Activated T-cell treated with anti-CD3 and anti-CD28 coated beads for 48 hours (primary cell): Measurements from ENCODE around the gene CYB561A3.
"Not testable (repeated sequence)": the region's sequence is repeated elsewhere in the genome, so short reads cannot be mapped to it uniquely, and the experiment has no call there.

ENCODE experiments used
- DNase-seq: peaks from one replicate; pipeline ENCODE4 v3.0.0-alpha.2; 2020; ENCODE audit warnings: low read depth

Gene CYB561A3, protein sequence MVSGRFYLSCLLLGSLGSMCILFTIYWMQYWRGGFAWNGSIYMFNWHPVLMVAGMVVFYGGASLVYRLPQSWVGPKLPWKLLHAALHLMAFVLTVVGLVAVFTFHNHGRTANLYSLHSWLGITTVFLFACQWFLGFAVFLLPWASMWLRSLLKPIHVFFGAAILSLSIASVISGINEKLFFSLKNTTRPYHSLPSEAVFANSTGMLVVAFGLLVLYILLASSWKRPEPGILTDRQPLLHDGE

DNA sequence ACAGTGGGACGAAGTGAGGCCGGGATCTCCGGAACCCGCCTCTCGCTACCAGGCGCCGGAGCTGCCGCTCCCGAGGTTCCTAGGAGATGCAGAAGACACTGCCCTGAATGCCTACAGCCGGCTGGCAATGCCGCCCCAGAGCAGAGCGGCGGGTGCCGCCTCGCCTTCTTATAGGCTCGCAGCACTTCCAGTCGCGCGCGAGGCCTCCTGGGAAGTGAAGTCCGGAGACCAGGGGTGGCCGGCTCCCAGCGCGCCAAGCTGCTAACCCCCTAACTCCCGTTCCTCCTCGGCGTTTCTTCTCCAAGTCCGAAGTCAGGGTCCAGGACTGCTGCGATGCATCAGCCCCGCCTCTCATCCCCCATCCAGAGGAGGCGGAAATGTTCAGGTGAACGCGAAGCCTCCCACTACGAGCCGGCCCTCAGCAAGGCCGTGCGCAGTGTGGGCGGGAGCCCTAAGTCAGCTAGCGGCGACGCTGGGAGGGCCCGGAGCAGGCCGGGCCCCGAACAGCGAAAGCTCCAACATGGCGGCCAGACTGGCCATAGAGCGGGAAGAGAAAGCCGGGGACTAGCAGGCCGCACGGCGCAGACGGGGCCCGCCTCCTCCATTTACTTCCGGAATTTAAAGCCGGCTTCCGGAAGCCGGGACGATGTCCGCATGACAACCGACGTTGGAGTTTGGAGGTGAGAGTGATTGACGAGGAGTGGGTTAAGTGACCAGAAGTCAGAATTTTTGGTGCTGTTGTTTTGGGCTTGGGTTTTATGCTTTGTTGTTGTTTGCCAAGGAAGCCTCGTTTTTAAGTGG, at the start of gene CYB561A3, which contains the start of gene TMEM138:
Gene CYB561A3, minus strand, starts transcription at position 142 of the 801 bp plus-strand sequence. CDS start 5,169 bp downstream, outside the sequence.
Gene TMEM138, plus strand, starts transcription at position 634 of the 801 bp plus-strand sequence. CDS start 2,017 bp downstream, outside the sequence.
- DNase-seq = peak; percentile 92

DNA sequence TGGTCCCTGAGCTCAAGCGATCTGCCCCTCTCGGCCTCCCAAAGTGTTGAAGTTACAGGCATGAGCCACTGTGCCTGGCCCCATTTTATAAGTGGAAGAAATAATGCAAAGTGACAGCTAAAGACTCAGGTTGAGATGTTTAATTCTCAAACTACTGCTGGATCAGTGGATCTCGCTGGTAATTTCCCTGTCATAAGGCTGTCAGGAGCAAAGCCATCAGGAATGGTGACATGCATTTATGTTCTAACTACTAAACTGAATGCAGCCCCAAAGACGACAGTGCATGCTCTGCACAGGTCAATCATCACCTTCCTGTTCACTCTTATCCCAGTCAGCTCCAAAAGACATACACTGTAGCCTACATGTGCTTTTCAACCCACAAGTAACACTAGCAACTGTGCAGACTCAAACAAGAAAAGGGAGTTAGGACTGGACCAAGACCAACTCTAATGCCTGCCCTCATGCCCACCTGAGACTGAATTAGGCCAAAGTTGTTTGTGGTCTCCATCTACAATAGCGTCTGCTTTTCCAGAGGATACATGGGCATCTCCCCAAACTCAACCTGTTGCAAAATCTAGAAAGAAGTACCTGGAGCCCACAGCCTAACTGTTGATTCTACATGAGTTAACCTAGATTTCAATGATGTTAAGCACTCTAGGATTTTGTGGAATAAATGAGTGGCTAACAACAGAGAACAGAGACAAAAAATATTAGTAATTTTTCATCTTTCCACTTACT, 45.5 kb upstream of the CYB561A3 start:
- DNase-seq = no peak

DNA sequence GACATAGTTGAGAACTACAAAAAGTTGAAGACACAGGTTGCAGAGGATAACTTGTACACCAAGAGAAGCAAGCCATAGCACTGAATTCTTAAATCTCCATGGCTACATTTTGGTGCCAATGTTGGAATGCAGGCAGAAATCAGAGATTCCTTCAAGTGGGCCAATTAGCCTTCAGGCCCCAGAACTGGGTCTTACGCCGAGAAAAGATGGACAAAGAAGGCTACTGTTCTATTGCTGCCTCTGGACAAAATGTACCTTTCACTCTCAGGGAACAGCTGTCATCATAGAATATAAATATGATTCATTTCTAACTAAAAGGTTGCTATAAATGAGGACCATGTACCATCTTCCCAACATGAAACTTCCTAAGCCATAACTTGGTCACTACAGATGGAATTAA, 44.4 kb upstream of the CYB561A3 start:
- no peak for DNase-seq

DNA sequence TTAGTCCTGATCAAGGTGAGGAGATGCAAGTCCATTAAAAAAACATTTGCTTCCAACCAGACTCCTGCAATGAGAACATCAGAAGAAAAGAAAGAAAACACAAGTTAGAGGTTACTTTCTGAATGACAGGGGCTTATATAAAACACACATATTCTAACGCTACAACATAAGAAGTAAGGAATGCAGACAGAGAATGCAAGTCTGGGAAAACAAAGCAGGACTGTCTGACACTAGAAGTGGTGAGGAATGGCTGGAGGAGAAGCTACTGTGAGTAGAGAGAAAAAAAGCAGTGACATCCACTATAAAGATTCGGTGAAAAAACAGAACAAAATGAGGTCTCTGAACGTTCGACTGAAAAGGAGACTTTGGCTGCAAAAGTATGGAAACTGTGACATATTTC, 43.0 kb upstream of the CYB561A3 start:
- DNase-seq = no peak

DNA sequence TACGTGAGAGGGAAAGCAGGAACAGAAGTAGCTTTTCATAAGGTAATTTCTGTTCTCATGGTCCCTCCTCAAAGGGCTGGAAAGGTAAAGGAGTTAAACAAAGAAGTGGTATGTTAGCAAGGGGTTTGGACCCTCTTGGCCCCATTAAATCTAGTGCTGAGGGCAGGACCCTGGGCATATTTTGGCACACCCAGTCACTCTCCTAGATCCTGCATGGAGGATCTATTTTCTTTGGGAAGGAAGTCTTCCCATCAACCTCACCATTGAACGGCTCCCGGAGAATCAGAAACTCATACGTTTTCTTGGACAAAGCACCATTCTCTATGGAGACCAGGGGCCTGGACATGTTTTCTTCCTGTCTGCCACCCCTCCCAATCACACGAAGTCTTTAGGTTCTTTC, 42.4 kb upstream of the CYB561A3 start:
- DNase-seq = no peak

DNA sequence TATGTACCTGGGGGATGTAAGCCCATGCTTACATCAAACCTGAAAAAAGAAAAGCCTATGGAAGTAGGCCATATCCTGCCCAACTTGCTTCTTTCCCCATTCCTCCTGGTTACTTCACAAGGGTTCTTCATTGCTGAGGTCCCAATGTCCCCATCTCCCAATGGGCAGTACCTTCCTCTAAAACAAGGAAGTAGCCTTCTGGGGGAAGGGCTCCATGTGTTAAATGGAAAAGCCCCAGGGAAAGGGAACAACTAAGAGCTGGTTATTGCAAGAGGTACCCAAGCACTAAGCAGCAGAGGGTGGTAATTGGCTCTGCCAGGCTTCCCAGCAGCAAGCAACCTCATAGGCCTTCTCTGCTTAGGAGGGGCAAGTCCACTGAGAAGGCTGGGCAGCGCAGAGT, 42.0 kb upstream of the CYB561A3 start:
- no peak for DNase-seq

DNA sequence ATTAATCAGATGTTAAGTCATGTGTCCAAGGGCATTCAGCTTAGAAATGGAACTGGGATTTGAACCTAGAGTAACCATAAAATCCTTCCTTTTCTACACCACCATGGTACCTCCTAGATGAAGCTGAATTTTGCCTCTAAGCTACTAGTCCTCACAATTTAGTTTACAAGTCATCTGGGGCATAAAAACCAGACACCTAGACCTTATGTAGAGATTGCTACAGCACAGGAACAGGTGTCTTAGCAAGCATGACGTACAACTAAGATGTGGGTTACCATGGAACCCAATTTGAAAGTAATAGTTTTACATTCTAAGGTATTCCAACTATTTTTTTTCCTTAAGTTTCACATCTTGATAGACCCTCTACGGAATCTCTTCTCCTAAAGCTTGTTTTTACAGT, 39.9 kb upstream of the CYB561A3 start:
- DNase-seq = no peak

DNA sequence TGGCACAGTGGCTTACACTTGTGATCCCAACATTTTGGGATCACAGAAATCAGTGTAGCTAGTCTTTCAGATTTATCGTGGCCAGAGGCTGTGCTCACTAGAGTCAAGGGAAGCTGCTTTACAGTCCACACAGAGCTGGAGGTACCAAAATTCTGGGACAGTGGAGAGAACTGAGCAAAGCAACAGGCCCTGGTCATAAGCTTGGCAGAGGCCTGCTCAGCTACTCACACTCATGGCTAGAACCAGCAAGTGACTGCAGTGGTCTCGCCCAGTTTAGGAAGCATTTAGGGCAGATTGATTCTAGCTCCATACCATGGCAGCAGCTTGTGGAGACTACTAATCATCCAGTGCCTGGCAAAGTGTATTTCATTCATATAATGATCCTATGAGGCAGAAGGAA, 39.5 kb upstream of the CYB561A3 start:
- DNase-seq = no peak

DNA sequence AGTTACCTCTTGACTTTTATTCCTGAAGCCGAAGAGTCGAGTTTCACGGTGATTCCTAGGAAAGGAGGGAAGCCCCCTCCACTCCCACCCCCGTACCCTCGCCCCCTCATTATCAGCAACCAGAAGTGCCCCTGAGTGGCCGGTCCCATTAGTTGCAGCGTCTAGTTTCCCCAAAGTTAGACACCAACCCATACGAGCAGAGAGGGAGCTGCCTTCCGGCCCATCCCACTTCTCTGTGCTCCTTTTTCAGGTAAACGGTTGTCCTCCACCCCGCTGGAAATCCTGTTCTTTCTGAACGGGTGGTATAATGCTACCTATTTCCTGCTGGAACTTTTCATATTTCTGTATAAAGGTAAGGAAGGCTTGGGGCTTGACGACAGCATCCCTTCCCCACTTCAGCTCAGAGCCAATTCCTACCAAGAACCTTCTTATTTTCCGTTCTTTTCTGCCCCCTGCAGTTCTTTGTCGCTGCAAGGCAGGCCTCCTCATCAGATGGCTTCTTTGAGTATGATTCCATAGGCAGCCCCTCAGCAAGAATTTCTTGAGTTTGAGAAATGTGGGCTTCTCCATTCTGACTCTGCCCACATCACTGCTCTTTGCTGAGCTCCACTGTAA, 31.4 kb upstream of the CYB561A3 start:
- DNase-seq = no peak

DNA sequence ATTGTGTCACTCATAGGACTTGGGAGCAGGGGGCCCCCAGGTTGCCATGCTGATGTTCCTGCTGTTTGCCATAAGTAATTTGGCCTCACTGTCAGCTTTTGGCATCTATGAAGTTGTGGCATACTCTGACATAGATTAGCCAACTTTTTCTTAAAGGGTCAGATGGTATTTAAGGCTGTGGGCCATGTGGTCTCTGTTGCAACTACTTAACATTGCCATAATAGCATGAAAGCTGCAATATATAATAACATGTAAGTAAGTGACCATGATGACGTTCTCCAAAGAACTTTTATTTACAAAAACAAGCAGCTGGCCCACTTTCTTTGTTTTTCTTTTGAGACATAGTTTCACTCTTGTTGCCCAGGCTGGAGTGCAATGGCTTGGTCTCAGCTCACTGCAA, 28.5 kb upstream of the CYB561A3 start:
- DNase-seq = no peak

DNA sequence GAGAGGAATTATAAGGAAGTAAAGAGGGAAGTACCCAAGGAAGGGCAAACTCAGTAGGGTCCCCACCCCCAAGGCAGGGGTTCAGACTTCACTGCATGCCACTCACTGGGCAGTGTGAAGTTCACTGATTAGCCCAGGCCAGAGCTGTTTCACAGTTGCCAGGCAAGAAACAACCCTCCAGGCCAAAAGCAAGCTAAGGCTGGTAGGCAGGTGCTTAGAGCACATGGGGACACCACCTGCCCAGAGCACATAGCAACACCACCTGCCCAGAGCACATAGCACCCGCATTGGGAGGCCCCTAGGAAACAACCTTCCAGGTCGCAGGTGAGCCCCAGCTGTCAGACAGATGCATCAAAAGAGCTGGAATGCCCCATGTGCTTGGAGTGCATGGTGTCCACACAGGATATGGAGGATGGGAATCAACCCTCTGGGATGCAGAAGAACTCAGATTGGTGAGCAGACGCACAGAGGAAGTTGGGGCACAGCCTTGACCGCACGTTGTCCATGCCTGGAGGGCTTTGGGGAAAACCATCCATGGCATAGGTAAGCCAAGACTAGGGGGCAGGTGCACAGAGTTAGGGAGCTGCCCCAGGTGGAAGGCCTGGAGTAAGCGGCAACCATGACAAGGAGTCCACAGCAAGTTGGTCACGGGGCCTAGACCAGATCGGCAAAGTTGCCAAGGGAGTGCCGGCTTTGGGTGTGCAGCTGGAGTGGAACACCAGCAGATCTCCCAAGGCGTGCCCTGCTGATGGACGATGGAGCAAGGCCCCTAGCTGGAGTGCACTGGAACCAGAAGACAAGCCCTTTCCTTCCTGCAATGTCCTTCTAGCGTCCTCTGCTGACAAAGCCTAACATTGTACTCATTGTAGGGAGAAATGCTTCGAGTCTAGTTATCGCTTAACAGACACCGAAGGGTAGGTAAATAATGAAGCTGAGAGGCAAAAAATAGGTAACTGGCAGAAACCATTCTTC, 22.9 kb upstream of the CYB561A3 start:
- no peak for DNase-seq

DNA sequence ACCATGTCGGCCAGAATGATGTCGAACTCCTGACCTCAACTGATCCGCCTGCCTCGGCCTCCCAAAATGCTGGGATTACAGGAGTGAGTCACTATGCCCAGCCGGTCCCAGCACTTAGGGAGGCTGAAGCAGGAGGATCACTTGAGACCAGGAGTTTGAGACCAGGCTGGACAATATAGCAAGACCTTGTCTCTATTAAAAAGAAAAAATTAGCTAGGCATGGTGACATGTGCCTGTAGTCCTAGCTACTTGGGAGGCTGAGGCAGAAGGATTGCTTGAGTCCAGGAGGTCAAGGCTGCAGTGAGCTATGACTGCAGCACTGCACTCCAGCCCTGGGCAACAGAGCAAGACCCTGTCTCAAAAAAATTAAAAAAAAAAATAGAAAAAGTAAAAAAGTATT, 22.2 kb upstream of the CYB561A3 start:
- not testable (repeated sequence) for DNase-seq

DNA sequence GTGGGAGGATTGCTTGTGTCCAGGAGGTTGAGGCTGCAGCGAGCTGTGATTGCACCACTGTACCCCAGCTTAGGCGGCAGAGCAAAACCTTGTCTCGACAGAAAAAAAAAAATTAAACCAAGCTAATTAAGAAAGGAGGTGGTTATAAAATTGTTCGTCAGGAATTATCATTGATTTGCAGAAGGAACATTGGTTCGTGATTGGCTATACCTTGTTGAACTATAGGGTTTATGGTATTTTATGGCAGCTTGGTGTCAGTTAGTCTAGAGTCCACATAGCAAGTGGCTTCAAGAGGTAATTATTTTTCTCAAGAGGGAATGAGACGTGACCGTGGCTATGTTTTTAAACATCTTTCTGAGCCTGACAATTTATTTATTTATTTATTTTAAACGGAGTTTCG, 19.2 kb upstream of the CYB561A3 start:
- DNase-seq = no peak

DNA sequence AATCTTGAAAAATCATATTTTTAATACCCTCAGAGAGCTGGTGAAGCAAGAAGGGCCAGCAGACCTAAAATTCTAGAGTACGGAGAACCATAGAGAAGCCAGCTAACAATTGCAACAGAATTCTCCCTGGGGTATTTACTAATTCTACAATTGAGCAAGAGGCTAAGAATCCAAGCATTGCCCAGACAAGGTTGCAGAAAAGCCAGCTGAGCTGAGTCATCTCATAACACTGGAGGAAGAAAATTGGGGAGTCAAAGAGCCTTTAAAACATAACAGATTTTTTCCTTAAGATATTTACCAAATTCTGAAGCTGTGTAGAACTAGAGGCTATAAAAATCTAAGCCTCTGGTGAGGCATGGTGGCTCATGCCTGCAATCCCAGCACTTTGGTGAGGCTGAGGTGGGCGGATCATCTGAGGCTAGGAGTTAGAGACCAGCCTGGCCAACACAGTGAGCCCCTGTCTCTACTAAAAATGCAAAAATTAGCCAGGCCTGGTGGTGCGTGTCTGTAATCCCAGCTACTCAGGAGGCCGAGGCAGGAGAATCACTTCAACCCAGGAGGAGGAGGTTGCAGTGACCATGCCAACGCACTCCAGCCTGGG, 17.1 kb upstream of the CYB561A3 start:
- DNase-seq = no peak

DNA sequence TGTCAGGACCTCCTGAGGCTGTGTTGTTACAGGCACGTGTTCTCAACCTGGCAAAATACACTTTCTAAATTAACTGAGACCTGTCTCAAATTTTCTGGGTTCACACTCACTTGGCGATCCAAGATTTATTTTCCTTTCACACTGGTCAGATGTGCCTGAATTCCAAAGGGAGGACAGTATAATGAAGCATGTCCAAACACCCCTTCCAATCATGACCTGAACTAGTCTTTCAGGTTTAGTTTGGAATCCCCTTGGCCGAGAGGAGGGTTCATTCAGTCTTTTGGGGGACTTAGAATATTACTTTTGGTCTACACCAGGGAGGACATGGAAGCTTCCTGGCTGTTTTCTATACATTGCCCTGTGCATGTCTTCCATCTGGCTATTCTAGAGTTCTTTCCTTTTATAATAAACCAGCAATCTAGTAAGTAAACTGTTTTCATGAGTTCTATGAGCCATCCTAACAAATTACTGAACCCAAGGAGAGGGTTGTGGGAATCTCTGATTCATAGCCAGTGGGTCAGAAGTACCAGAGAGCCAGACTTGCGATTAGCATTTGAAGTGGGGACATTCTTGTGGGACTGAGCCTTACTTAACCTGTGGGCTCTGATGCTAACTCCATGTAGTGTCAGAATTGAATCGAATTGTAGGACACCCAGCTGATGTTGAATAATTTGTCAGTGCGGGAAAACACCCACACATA, 15.9 kb upstream of the CYB561A3 start:
- DNase-seq = no peak

DNA sequence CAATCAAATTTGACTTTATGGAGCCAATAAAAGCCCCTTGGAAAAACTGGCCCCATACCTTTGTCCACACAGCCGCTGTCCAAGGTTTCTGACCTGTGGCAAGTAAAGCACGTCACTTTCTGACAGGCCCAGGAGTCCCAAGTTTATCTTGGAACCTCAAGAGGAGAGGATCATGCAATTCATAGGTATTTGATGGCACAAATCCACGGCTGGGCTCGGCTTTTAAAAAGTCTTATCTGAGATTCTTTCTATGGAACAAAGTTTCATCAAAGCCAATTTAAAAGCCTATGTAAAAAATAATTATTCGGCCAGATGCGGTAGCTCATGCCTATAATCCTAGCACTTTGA, 14.1 kb upstream of the CYB561A3 start:
- no peak for DNase-seq

DNA sequence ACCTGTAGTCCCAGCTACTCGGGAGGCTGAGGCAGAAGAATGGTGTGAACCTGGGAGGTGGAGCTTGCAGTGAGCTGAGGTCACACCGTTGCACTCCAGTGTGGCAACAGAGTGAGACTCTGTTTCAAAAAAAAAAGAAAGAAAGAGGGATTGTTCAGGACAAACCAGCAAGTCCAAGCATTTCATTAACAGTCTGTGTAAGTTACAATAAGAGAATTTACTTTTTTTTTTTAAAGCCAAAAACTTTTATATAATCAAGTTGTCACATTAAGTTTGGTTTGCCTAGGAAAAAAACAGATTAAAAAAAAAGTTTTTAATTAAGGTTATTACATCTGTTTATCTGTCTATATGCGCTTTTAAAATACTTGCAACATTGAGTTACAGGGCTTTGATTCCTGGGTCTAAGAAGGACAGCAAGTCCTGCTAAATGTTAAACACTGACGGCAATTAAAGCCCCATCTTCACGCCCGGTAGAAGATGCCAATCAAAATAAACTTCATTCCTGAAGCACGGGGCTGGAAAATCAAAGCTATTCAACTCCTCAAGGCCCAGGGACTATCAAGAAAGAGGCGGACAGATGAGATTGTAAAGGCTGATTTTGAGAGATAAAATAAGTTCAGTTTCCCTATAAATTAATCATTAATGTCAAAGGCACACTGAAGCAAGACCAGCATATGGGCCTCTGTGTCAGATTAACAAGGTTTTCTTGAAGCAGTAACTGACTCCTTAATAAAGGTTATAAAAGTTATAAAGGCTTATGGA, 11.2 kb upstream of the CYB561A3 start:
- DNase-seq = no peak

DNA sequence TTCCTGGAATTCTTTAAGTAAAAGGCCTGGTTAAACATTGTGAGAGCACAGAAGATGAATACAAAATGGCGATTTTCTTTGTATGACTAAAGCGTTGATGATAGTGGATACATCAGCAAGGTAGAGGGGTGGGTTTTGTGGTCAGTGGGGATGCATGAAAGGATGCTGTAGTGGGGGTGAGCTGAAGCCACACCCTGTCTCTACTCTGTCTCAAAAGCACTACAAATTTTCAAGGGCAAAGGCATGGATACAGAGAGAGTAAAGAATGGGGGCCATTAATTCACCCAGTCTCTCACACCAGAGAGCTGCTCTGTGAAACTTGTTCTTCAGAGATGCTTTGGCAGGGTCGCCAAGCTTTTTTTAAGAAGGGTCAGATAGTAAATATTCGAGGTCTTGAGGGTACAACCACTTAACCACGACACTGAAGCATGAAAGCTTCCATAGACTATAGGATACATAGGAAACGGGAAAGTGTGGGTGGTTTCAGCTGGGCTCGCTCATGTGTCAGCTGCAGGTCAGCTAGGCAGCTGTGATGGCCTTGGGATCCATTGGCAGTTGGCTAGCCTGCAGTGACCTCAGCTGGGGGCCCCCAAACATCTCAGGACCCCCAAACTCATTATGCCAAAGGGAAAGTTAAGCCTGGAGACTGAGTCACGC, 8.8 kb upstream of the CYB561A3 start:
- DNase-seq = no peak
